Measurements from ENCODE around the gene OR2L5. TPM values are rescaled to one million over a fixed set of nuclear protein-coding genes. Genes with fewer than 3 reads are reported as not detected.

Gene OR2L5
- total RNA-seq, 1 donor = not detected

- TF ChIP-seq, protein P1, sequence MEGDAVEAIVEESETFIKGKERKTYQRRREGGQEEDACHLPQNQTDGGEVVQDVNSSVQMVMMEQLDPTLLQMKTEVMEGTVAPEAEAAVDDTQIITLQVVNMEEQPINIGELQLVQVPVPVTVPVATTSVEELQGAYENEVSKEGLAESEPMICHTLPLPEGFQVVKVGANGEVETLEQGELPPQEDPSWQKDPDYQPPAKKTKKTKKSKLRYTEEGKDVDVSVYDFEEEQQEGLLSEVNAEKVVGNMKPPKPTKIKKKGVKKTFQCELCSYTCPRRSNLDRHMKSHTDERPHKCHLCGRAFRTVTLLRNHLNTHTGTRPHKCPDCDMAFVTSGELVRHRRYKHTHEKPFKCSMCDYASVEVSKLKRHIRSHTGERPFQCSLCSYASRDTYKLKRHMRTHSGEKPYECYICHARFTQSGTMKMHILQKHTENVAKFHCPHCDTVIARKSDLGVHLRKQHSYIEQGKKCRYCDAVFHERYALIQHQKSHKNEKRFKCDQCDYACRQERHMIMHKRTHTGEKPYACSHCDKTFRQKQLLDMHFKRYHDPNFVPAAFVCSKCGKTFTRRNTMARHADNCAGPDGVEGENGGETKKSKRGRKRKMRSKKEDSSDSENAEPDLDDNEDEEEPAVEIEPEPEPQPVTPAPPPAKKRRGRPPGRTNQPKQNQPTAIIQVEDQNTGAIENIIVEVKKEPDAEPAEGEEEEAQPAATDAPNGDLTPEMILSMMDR (IDR thresholded peaks at IDR 0.05; ENCODE audit: insufficient read depth, low read depth, low read length) = no peak
- DNase-seq (ENCODE audit: low read depth) = no peak
- H3K4me3 ChIP-seq (ENCODE audit: low read depth, low read length) = no peak overlapping the region
Observed at GRCh38 chr1:248054671-248055070, 41.2 kb downstream of the OR2L5 start.

GRCh38 chr1:248055261-248055660 is 41.8 kb downstream of the OR2L5 start:
- DNase-seq (ENCODE audit: low read depth) = no peak
- no peak overlapping the region for H3K4me3 ChIP-seq (ENCODE audit: low read depth, low read length)

DNA sequence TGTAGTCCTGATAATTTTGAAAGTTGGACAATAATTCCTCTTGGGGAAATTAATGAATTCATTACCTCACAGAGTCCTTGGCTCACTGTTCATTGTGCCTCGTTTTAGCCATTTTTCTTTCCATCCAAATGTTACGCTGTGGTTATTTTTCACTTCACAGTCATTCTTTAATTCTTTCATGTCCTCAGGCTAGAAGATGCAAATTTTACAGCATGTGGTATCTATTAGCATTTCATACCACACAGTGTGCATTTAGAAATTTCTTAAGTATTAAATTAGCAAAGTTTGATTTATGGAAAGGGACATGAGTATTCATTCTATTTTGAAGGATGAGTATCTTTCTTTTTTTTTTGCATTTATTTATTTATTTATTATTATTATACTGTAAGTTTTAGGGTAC is 51.6 kb downstream of the OR2L5 start:
- DNase-seq (ENCODE audit: low read depth) = no peak
- TF ChIP-seq, protein P1 (IDR thresholded peaks at IDR 0.05; ENCODE audit: insufficient read depth, low read depth, low read length) = no peak
- H3K4me3 ChIP-seq (ENCODE audit: low read depth, low read length) = no peak overlapping the region

More at GRCh38 chr1:248055261-248055660, 41.8 kb downstream of the OR2L5 start:
- TF ChIP-seq, protein P1 (IDR thresholded peaks at IDR 0.05; ENCODE audit: insufficient read depth, low read depth, low read length) = no peak

GRCh38 chr1:248065604-248066003 is 52.1 kb downstream of the OR2L5 start:
- no peak for DNase-seq (ENCODE audit: low read depth)
- H3K4me3 ChIP-seq (ENCODE audit: low read depth, low read length) = no peak overlapping the region
- TF ChIP-seq, protein P1 (IDR thresholded peaks at IDR 0.05; ENCODE audit: insufficient read depth, low read depth, low read length) = no peak

Small RNA genes lying within 50 kb of the gene (small RNA-seq; reads per million reads assigned to genes)
- not detected for gene RF00019

Other genes with a start within 250 kb of the OR2L5 start
- not detected in 2 replicates for gene OR14A16, start 189.5 kb upstream of the OR2L5 start, total RNA-seq
- not detected in 2 replicates for gene OR11L1, start 171.8 kb upstream of the OR2L5 start, total RNA-seq
- 0.97 and 3.5 TPM in 2 replicates for gene TRIM58, start 156.5 kb upstream of the OR2L5 start, total RNA-seq
- 0.86 and 0.97 TPM in 2 replicates for gene OR2W3, start 118.1 kb upstream of the OR2L5 start, total RNA-seq
- not detected in 2 replicates for gene OR2T8, start 93.4 kb upstream of the OR2L5 start, total RNA-seq
- not detected in 2 replicates for gene OR2AJ1, start 88.8 kb upstream of the OR2L5 start, total RNA-seq
- not detected in 2 replicates for gene OR2L8, start 64.8 kb upstream of the OR2L5 start, total RNA-seq
- under 0.01 TPM in 1 of 2 replicates, not detected in the other for gene OR2AK2, start 48.4 kb upstream of the OR2L5 start, total RNA-seq
- under 0.01 TPM in 1 of 2 replicates, not detected in the other for gene OR2L2, start 16.4 kb downstream of the OR2L5 start, total RNA-seq
- gene OR2L3, start 33.2 kb downstream of the OR2L5 start, total RNA-seq = not detected in 2 replicates
- not detected in 2 replicates for gene OR2L13, start 81.5 kb downstream of the OR2L5 start, total RNA-seq
- not detected in 2 replicates for gene OR2M5, start 131.5 kb downstream of the OR2L5 start, total RNA-seq
- gene OR2M2, start 161.2 kb downstream of the OR2L5 start, total RNA-seq = not detected in 2 replicates
- not detected in 2 replicates for gene OR2M3, start 183.6 kb downstream of the OR2L5 start, total RNA-seq
- gene OR2M4, start 217.8 kb downstream of the OR2L5 start, total RNA-seq = not detected in 2 replicates